Lower leg skin (tissue), 3 donors: ENCODE data around the gene BAD.

Source experiments
- POLR2A ChIP-seq, 2 donors: fragments of 450-650 bp; IDR thresholded peaks; one replicate each; pipeline ENCODE4 v1.6.1; 2016 to 2017; ENCODE audit warnings: antibody characterized with exemption in 2 of 2, mild to moderate bottlenecking in 1 of 2, moderate library complexity in 1 of 2
- TF ChIP-seq, protein P1 (sequence below), 3 donors: fragments of 450-650 bp; IDR thresholded peaks; one replicate each; pipeline ENCODE4 v1.5.1; 2016; ENCODE audit warnings: antibody characterized with exemption in 3 of 3, mild to moderate bottlenecking in 3 of 3, moderate library complexity in 2 of 3

DNA sequence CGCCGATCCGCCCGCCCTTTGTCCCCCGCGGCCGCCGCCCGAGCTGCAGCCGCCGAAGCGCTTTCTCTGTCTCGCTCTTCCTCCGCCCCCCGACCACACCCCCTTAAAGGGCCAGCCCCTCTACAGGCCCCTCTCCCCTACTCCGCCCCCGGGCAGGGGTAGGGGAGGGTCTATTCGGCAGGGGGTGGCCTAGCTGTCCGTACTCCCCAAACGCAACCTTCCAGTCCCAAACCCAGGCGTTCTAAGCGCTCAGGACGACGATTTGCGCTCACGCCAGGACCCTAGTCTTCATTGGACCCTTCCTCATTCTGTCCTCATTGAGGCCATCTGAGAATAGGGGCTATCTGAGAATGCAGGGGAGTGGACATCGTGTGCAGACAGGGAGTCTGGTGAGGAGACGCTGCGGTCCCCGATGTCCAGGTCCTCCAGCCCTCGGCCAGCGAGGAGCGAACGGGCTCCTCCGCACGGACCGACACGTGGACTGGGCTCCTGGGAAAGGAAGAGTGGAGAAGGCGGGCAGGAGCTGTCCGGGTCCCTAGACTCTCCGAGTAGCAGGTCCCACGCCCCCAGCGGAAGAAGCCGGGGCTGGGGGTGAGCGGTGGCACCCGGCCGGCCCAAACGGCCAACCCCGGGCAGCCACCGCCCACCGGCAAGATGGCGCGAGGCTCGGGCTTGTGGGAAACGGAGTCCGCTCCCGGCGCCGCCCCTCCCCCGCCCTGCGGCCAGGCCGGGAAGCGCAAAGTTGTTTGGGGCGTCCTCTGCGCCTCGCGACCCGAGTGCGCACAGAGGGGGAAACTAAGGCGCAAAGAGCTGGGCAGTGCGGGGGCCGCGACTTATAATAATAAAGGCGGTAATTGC lies 37.4 kb downstream of the BAD start, which contains the start of gene PPP1R14B:
- TF ChIP-seq, protein P1, sequence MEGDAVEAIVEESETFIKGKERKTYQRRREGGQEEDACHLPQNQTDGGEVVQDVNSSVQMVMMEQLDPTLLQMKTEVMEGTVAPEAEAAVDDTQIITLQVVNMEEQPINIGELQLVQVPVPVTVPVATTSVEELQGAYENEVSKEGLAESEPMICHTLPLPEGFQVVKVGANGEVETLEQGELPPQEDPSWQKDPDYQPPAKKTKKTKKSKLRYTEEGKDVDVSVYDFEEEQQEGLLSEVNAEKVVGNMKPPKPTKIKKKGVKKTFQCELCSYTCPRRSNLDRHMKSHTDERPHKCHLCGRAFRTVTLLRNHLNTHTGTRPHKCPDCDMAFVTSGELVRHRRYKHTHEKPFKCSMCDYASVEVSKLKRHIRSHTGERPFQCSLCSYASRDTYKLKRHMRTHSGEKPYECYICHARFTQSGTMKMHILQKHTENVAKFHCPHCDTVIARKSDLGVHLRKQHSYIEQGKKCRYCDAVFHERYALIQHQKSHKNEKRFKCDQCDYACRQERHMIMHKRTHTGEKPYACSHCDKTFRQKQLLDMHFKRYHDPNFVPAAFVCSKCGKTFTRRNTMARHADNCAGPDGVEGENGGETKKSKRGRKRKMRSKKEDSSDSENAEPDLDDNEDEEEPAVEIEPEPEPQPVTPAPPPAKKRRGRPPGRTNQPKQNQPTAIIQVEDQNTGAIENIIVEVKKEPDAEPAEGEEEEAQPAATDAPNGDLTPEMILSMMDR (IDR thresholded peaks at IDR 0.05): no peak
- TF ChIP-seq POLR2A (IDR thresholded peaks at IDR 0.05): no peak
